DMS53 treated with DMSO at 0.1 percent for 48 hours (cell line): ENCODE data around the gene ENDOU.

Experiments
- DNase-seq: peaks from one replicate; lab custom pipeline; 2025; ENCODE audit not compliant: unreplicated experiment; lab: John Stamatoyannopoulos, UW

Gene ENDOU, protein sequence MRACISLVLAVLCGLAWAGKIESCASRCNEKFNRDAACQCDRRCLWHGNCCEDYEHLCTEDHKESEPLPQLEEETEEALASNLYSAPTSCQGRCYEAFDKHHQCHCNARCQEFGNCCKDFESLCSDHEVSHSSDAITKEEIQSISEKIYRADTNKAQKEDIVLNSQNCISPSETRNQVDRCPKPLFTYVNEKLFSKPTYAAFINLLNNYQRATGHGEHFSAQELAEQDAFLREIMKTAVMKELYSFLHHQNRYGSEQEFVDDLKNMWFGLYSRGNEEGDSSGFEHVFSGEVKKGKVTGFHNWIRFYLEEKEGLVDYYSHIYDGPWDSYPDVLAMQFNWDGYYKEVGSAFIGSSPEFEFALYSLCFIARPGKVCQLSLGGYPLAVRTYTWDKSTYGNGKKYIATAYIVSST

DNA sequence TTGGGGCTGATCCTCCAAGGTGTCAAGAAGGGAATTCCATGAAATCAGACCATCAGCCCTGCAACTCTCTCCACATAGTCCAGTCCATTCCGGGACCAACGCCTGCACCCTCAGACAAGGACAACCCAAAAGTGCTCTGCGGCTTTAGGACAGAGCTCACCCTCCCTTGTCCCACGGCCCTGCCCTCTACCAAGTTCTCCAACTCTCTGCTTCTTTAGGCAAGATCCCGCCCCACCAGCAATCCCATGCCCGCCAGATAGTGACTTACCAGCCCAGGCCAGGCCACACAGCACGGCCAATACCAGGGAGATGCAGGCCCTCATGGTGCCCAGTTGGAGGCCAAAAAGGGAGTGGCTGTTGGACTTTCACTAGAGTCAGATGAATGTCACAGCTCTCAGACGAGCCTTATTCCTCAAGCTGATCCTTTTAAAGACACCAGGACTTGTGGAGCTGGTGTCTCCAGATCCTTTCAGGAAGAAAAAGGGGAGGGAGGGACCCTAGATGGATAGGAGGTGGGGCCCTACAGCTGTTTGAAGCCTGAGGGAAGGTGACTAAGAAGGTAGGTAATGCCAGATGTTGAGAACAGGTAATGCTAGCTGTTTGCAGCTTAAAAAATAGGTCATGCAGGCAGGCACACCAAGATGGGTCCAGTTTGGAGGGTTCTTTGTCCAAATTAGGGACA lies at the start of gene ENDOU:
ENDOU (minus strand) TSS at position 400 of the 682 bp plus-strand sequence; CDS start at position 323, 77 bp downstream.
- DNase-seq = no peak

DNA sequence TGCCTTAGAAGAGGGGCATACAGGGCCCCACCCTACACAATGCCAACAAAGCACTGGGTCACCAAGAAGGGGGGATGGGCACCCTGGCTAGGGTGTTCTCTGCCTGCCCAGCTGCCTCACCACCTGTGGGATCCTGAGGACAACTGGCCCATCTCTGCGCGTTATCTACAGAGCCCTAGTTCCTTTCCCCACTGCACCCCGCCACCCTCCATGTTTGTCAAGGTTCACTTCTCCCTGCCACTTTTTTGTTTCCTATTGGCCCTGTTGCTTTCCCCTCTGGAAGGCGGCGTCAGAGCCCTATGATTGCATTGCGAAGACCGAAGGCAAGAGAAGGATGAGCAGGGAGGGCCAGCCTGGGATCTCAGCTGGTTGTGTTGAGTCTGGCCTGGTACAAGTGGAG lies 49.4 kb upstream of the ENDOU start:
- no peak for DNase-seq

DNA sequence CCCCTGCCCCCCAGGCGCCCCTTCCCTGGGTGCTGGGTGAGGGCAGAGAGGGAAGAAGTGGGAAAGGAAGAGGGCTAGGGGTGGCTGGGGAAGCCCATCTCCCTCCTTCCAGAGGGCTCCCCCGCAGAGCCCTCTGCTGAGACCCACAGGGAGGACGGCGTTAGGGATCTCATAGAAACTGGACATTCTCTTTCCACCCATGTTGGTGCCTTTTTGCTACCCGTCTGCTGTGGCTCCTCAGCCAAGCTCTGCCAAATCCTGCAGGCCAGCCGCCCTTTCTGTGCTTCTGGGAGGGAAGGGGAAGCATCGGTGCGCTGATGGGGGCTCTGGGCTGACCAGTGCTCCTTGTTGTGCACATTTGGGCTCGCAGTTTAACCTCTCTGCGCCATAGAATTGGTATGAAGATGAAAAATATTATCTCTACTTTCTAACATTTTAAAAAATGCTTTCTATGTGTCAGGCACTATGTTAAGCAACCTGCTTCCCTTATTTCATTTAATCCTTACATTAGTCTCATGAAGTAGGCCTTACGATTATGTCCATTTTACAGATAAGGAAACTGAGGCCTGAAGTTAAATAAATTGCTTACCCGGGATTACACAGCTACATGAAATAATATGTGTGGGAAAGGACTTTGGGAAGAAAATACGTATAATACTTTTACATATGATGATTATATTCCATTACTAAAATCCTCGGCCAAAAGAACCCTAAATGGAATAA lies 48.7 kb upstream of the ENDOU start:
- no peak for DNase-seq

DNA sequence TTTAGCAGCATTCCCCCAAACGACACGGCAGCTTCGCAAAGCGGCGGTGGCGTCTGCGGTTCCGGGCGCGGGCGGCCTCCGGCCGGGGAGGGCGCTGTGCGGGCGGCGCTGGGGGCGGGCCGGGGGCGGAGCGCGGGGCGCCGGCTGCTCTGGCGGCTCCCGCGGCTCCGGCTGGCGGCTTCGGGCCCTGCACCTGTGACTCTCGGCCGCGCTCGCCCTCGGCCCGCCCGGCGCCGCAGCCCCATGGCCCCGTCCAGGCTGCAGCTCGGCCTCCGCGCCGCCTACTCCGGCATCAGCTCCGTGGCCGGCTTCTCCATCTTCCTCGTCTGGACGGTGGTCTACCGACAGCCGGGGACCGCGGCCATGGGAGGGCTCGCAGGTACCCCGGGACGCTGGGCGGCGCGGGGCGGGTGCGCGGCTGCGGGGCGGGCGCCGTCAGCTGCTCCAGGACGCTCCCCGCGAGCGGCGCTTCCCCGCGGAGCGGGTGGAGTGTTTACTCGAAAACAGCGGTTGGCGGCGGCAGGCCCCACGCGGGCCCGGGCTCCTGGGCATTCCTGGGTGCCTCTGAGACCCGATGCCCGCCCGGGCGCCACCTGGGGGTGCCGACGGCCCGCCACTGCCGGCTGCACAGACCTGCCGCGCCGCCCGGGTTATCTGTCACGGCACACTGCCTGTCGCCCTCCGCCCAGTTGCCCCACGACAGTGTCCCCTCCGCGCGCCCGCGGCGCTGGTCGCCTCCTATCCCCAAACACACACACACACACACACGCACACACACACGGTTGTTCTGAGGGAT lies 48.0 kb upstream of the ENDOU start, which contains the start of gene SLC48A1:
SLC48A1 (plus strand) TSS at position 177 of the 796 bp plus-strand sequence; CDS start at position 244, 67 bp downstream.
- DNase-seq = peak; percentile 86

DNA sequence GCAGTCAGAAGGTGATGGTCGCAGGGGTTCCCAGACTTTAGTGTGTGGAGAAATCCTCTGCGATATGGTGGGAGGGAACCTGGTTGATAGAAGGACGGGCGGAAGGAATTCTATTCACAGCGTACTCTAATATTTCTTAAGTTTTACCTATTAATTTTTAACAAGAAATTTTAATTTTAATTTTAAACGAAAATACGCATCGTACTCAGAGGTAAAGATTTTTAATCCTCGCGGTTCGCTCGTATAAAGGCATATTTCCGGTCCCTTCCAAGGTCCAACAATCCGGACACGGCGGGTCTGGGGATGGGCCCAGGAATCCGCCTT lies 47.4 kb upstream of the ENDOU start:
- no peak for DNase-seq

DNA sequence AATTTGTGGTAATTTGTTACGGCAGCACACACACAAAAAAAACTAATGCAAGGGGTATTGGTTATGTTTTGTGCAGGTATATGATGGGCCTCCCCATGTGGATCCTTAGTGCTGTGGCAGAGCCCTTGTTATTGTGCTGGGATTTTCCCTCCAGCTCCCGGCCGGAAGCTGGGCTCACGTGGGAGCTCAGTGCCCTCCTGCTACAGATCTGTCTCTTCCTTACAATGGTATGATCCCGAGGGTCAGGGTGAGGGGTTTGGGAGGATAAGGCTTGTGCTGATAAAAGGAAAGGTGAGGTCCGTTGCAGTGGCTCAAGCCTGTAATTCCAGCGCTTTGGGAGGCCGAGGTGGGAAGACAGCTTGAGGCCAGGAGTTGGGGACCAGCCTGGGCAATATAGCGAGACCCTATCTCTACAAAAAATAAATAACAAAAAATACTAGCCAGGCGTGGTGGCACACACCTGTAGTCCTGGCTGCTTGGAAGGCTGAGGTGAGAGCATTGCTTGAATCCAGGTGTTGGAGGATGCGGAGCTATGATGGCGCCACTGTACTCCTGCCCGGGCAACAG lies 46.9 kb upstream of the ENDOU start:
- DNase-seq = no peak

DNA sequence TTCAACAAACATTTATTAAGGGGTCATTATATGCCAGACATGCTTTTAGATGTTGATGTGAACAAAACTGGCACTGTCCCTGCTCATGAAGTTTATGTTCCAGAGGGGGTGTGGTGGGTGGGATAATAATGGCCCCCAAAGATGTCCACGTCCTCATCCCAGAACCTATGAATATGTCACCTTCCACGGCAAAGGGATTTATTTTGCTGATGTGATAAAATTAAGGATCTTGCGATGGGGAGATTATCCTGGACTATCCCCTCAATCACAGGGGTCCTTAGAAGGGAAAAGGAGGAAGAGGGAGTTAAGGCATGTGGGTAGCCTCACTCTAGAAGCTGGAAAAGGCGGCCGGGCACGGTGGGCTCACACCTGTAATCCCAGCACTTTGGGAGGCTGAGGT lies 46.0 kb upstream of the ENDOU start:
- no peak for DNase-seq

DNA sequence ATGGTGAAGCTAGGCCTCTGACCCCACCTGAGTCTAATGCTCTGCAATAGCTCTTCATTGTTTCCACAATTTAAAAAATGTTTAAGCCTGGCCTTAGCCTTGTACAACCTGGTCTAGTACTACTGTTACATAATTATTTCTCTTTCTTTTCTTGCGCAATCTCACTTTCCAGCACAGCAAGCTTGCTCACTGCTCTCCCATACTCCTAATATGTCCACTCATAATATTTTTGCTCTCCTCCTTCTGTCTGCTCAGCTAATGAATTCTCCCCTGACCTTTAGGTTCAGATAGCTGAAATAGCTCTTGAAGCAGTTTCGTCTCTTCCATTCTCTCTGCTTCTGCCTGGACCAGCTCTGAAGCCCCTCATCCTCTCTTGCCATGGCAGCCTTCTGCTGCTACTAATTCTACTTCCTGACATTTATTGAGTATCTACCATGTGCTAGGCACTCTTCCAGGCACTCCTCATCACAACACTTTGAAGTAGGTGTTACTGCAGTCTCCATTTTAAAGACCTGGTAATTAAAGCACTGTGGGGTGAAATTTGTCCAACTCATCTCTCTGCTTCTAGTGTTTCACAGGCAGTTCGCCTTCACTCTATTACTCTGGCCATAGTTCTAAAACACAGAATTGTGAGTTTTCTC lies 44.9 kb upstream of the ENDOU start:
- DNase-seq = no peak

DNA sequence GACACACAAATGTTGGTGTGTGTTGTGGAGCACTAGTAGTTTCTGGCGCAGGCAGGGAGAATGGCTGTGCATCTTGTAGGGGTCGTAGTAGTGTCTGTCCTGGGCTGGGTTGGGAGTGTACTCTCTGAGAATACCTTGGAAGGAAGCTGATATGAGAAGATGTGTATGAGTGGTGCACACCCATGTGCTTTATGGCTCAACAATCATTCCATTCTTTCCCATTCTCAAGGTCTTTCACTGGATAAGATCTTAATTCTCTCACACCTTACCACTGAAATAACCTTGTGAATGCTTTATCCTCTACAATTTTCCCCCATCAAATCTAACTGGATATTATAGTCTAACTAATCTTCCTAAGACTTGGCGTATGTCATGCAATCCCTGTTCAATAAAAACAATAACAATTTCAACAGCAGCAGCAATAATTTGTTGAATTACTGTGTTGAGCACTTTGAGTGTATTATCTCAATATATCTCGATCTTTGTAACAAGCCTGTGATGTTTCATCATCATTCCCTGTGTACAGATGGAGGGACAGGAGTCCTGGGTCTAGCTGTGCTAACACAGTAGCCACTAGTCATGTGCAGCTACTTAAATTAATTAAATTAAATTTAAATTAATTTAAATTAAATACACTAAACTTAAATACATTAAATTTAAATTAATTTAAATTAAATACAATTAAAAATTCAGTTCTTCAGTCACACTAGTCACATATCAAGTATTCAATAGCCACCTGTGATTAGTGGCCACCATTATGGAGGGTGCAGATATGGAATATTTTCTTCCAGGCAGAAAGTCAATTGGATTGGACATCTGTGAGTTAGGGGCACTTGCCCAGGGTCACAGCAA lies 44.2 kb upstream of the ENDOU start:
- DNase-seq = no peak

DNA sequence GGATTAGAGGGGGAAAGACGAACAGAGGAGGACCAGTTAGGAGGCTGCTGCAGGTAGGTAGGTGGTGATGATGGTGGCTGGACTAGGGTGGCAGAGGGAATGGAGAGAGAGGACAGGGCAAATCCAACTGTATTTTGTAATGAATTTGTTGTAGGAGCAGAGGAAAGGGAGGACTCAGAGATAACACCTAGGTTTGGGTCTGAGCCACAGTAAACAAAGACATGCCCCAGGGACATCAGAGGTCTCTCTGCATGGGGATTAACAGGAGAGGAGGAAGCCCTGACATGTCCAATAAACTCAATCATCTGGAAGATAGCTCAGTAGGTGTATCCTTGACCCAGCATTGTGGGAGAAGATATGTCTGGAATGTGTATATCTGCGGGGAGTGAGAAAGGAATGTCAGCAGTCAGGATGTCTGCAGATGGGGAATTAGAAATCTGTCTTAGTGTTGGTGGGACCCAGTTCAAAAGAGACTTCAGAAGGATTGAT lies 43.1 kb upstream of the ENDOU start:
- DNase-seq = no peak

DNA sequence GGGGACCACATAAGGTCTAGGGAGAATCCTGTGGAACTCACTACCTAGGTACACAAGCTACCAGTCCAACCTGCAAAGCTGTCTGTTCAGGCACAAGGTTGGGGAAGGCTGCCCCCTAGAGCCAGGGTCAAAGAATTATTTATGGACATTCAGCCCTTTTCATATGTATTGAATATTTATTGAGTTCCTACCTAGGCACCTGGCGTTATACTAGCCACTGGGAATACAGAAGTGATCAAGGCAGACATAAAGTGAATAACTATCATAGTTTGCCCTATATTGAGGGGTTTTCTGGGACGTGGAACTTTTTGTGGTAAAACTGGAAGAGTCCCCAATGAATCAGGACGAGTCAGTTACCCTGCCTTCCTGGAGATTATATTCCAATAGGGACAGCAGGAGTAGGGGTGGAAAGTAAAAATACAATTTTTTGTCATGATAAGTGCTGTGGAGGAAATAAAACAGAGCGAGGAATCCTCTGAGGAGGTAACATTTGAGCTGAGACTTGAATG lies 42.0 kb upstream of the ENDOU start:
- peak; percentile 92 for DNase-seq

DNA sequence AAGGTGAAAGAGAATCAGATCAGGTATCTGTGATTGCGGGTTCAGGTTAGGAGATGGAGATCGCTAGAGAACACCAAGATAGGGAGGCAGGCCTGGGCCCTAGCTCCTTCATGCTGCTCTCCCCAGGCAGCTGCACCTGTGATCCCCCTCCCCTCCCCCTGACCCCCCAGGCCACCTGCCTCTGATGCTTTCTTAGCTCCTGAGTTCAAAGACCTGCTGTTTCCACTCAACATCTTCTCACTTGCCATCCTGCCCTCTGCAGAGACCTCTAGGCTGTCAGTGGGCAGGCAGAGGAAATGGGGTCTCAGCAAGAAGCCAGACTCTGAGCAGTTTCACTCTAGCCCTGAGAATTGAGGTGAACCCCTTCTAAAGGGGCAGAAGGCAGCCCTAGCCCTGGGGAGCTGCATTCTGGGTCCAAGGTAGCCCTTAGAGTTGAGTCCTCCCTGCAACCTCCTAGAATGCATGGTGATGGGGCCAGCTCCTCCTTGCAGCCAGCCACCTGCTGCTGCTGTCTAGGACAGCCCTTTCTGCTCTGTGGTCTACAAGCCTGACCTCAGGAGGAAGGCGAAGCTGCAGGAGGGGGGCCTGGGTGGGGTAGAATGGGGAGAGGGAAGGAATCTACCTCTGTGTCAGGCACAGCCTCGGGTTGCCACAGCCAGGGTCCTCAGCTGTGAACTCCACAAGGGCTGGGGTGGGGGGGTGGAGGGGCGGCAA lies 41.4 kb upstream of the ENDOU start:
- DNase-seq = no peak

DNA sequence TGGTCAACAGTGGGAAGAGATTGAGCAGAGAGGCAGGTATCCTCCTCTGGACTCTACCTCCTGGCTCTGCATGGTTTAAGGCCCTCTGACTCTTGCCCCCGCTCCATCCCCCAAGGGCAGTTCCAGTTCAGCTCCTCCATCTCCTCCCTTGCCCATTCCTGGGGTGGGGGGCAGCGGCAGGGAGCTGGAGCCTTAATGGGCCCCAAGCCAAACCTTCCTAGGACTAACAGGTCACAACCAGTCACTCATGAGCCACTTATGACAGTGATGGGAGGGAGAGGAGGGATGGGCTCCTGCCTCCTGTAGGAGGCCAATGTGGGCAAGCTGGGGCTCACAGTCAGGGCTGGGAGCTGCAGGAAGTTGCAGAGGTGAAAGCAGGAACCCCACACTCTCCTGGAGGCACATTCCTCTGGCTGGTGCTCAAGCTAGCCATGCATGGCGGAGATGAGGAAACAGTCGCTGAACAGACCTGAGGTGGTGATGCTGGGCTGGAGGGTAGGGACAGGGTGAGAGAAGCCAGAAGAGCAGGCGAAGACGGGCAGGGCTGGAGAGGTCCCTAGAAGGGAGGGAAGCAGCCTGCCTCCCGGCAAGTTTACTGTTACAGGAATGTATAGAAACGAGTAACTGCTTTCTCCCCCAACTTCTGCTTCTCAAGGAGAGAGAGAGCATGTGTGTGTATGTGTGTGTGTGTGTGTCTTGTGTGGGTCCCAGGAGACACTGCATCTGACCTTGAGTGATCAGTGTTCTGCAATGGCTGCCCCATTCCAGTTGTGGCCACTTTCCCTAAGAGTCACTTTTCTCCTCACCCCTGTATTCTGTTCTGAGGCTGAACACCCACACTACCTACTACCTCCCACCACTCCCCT lies 38.4 kb upstream of the ENDOU start:
- no peak for DNase-seq

DNA sequence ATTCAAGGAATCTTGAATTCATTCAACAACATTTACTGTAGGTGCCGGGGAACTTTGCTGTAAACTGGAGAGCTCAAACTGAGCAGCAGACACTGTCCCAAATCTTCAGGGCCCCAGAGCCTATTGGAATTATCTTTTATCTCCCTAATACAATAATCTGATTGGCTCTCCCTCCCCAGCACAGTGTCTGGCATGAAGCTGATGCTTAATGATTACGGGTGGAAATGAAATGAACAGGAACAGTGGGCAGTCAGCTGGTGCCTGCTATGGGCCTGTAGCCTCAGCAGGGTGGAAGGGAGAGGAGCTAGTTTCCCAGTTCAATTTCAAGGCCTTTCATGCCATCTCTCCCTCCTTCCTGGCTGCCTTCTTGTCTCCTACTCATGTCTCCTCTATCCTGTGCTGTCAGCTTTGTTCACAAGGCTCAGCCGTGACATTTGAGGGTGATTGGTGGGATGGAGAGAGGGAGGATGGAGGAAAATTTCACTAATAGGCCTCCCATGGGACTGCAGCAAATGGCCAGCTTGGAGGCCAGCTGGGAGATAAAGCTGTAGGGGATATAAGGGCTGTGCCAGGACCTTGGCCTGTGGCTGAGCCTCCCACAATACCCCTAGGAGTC lies 37.7 kb upstream of the ENDOU start:
- DNase-seq = no peak

DNA sequence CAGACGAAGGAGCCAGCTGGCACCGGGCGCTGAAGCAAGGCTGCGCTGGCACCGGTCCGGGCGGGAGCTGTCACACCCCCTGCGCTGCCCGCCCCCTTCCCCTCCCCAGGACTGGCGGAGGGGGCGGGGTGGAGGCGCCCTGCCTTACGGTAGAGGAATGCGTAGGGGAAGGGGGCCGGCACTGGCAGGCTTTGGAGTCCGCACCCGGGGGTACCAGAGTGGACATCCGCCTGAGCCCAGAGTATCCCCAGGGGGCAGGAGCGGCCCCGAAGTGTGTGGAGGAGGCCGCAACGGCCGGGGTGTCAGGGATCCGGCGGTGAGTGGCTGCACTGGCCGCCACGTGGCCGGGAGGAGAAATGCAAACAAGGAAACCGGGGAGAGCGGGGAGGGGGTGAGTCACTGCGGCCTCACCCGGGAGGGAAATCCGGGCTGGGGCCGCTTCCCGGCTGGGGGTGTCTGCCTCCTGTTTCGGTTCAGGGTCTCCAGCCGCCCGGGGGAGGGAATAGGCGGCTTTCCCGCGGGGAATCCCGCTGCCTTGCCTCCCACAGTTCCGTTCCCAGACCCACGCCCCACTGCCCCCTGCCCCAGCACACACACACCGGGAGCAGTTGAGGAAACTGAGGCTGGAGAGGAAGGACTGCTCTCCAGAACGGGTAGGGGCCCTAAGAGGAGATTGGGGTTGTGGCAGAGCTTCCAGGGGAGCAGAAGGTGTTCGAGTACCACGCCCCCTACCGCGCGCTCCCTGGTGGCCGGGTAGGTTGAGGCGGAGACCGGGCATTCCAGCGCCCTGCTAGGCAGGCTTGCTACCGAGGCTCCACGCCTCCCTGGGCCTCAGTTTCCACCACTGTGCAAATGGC lies 33.8 kb upstream of the ENDOU start, which contains the start of gene RAPGEF3:
RAPGEF3 (minus strand) TSS at position 47 of the 857 bp plus-strand sequence. CDS start 324 bp downstream, outside the sequence.
- DNase-seq = peak; percentile 90

DNA sequence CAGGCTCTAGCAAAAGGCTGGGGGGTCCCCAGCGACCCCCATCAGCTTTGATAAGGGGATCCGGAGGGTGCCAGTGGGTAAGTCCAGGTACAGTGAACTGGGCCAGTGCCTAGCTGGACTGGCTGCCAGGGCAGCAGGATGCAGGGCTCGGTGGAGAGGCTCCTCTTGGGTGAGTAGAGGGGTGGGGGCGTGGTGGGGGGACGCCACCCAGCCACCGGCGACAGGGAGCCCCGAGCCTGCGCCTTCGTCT lies 33.2 kb upstream of the ENDOU start:
- DNase-seq = no peak
